Measurements from ENCODE around the gene TUBGCP6. TPM values are rescaled to one million over a fixed set of nuclear protein-coding genes. Genes with fewer than 3 reads are reported as not detected.

Gene TUBGCP6
- total RNA-seq, 4 donors from 2014 or later, result 18.7 to 27.4 (median 19.2) TPM

- no peaks in the 10 kb centered on the region for H3K9me3 ChIP-seq
- DNase-seq, result no peak
- peaks cover 0 to 21% of the 10 kb centered on the region in 2 donors for H3K36me3 ChIP-seq
- no peaks in the 10 kb centered on the region for H3K27me3 ChIP-seq
- intact Hi-C loops (cut with DNase I; ENCODE audit: low total_unique reads) (loop anchor here (2.0 to 10.0 kb wide), 2 partner anchors 14 to 196 kb away; no protein-coding TSS in a partner anchor), in situ Hi-C loops (cut with MboI; ENCODE audit: low sequenced_read_pairs in 4 of 4) (no loop called here)
- H3K27ac ChIP-seq, result no peak overlapping the region
- ATAC-seq, result no peak
- no peak overlapping the region for H3K4me3 ChIP-seq
- H3K4me1 ChIP-seq, result peaks cover 25 to 27% of the 10 kb centered on the region in 2 donors
- TF ChIP-seq, protein P1, sequence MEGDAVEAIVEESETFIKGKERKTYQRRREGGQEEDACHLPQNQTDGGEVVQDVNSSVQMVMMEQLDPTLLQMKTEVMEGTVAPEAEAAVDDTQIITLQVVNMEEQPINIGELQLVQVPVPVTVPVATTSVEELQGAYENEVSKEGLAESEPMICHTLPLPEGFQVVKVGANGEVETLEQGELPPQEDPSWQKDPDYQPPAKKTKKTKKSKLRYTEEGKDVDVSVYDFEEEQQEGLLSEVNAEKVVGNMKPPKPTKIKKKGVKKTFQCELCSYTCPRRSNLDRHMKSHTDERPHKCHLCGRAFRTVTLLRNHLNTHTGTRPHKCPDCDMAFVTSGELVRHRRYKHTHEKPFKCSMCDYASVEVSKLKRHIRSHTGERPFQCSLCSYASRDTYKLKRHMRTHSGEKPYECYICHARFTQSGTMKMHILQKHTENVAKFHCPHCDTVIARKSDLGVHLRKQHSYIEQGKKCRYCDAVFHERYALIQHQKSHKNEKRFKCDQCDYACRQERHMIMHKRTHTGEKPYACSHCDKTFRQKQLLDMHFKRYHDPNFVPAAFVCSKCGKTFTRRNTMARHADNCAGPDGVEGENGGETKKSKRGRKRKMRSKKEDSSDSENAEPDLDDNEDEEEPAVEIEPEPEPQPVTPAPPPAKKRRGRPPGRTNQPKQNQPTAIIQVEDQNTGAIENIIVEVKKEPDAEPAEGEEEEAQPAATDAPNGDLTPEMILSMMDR (IDR thresholded peaks at IDR 0.05 in 4 of 5, conservative IDR thresholded peaks at IDR 0.05 in 1 of 5), result no peak
- TF ChIP-seq POLR2A (IDR thresholded peaks at IDR 0.05), result no peak
Measured at GRCh38 chr22:50238755-50239154, 6.1 kb downstream of the TUBGCP6 start.

DNA sequence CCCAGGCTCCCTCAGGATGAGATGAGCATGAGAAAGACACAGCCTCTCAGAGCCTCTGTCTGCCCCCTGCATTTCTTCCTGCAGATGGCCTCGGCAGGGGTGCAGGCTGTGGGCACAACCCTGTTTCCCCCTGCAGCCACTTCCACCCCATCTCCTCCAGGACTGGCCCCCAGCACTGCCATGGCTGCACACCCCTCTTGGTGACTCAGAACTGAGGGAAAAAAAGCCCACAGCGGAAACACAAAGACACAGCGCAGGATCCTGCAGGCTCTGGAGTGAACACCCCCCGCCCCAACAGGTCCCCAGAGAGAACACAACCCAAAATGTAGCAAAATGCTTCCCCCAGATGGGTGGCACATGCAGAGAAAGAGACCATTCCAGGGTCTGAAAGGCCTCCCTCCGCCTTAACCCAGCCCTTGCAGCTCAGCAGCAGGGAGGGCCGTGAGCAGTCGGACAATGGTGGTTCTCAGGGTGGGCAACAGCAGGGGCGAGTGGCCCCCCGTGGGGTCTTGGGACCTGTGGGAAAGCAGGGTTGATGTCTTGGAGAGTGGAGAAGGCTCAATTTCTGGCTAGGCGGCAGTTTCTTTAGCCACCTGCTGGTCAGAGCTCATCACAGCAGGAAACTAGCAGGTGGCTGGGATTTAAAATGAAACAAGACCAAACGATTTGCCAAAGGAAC is 8.0 kb downstream of the TUBGCP6 start:
- no peak for ATAC-seq

GRCh38 chr22:50233223-50233622 is 11.6 kb downstream of the TUBGCP6 start:
- no peaks in the 10 kb centered on the region for H3K9me3 ChIP-seq
- H3K36me3 ChIP-seq, result peaks cover 0 to 19% of the 10 kb centered on the region in 2 donors
- intact Hi-C loops (cut with DNase I; ENCODE audit: low total_unique reads), result loop anchor here (10.0 kb wide), 1 partner anchor 202 kb away; no protein-coding TSS in a partner anchor
- H3K27me3 ChIP-seq, result no peaks in the 10 kb centered on the region
- TF ChIP-seq, protein P1 (IDR thresholded peaks at IDR 0.05 in 4 of 5, conservative IDR thresholded peaks at IDR 0.05 in 1 of 5), result no peak
- no peak for TF ChIP-seq POLR2A (IDR thresholded peaks at IDR 0.05)
- no peak overlapping the region for H3K4me3 ChIP-seq
- H3K4me1 ChIP-seq, result no peaks in the 10 kb centered on the region
- in situ Hi-C loops (cut with MboI; ENCODE audit: low sequenced_read_pairs in 4 of 4), result no loop called here
- H3K27ac ChIP-seq, result no peak overlapping the region
- DNase-seq, result no peak
- ATAC-seq, result no peak

More for the DNA sequence above, 8.0 kb downstream of the TUBGCP6 start:
- intact Hi-C loops (cut with DNase I; ENCODE audit: low total_unique reads), result loop anchor here (10.0 kb wide), 1 partner anchor 198 kb away; no protein-coding TSS in a partner anchor
- in situ Hi-C loops (cut with MboI; ENCODE audit: low sequenced_read_pairs in 4 of 4), result no loop called here
- H3K9me3 ChIP-seq, result no peaks in the 10 kb centered on the region
- TF ChIP-seq, protein P1 (IDR thresholded peaks at IDR 0.05 in 4 of 5, conservative IDR thresholded peaks at IDR 0.05 in 1 of 5), result peak in 2 of 5 experiments; percentile 15 to 18
- no peak for TF ChIP-seq POLR2A (IDR thresholded peaks at IDR 0.05)
- H3K4me3 ChIP-seq, result no peak overlapping the region
- H3K27ac ChIP-seq, result no peak overlapping the region
- peaks cover 0 to 21% of the 10 kb centered on the region in 2 donors for H3K36me3 ChIP-seq
- H3K27me3 ChIP-seq, result no peaks in the 10 kb centered on the region
- peaks cover 7 to 8% of the 10 kb centered on the region in 2 donors for H3K4me1 ChIP-seq
- no peak for DNase-seq

- Histone ChIP-seq H3K27me3 (no peaks in the 10 kb centered on the region), H3K27ac (no peak overlapping the region), H3K4me3 (no peak overlapping the region), H3K4me1 (no peaks in the 10 kb centered on the region), H3K36me3 (peaks cover 0 to 21% of the 10 kb centered on the region in 2 donors), H3K9me3 (no peaks in the 10 kb centered on the region)
- TF ChIP-seq, protein P1 (IDR thresholded peaks at IDR 0.05 in 4 of 5, conservative IDR thresholded peaks at IDR 0.05 in 1 of 5), result no peak
- TF ChIP-seq POLR2A (IDR thresholded peaks at IDR 0.05), result no peak
- ATAC-seq (no peak), DNase-seq (no peak)
- in situ Hi-C loops (cut with MboI; ENCODE audit: low sequenced_read_pairs in 4 of 4), result no loop called here
- intact Hi-C loops (cut with DNase I; ENCODE audit: low total_unique reads), result loop anchor here (10.0 kb wide), 1 partner anchor 202 kb away; no protein-coding TSS in a partner anchor
Measured at GRCh38 chr22:50232481-50233151, 12.2 kb downstream of the TUBGCP6 start.

Measured in gastrocnemius medialis (tissue), 4 donors.